Measurements from ENCODE around the gene KCNMA1. TPM values are rescaled to one million over a fixed set of nuclear protein-coding genes. Genes with fewer than 3 reads are reported as not detected.

The KCNMA1 gene
- total and polyA plus RNA-seq, 8 donors, result 0.92 to 155 (median 54.3) TPM

- intact Hi-C loops (cut with DNase I; ENCODE audit: low total_unique reads), result no loop called here
- TF ChIP-seq, protein P1, sequence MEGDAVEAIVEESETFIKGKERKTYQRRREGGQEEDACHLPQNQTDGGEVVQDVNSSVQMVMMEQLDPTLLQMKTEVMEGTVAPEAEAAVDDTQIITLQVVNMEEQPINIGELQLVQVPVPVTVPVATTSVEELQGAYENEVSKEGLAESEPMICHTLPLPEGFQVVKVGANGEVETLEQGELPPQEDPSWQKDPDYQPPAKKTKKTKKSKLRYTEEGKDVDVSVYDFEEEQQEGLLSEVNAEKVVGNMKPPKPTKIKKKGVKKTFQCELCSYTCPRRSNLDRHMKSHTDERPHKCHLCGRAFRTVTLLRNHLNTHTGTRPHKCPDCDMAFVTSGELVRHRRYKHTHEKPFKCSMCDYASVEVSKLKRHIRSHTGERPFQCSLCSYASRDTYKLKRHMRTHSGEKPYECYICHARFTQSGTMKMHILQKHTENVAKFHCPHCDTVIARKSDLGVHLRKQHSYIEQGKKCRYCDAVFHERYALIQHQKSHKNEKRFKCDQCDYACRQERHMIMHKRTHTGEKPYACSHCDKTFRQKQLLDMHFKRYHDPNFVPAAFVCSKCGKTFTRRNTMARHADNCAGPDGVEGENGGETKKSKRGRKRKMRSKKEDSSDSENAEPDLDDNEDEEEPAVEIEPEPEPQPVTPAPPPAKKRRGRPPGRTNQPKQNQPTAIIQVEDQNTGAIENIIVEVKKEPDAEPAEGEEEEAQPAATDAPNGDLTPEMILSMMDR (IDR thresholded peaks at IDR 0.05), result no peak
- TF ChIP-seq EP300 (IDR thresholded peaks at IDR 0.05) (no peak), POLR2AphosphoS5 (IDR thresholded peaks at IDR 0.05) (no peak), POLR2A (IDR thresholded peaks at IDR 0.05) (no peak)
- H3K36me3 ChIP-seq, result no peaks in the 10 kb centered on the region
- no peak overlapping the region for H3K4me3 ChIP-seq
- peak overlapping the region in 2 of 5 donors; percentile 34 for H3K27ac ChIP-seq
- DNase-seq, result no peak
- peaks cover 0 to 13% (median 0%) of the 10 kb centered on the region in 3 donors for H3K27me3 ChIP-seq
- WGBS, 5 donors, result 49 to 70% (median 58%) methylated on average over 13 of the region's 13 CpGs
- peaks cover 10 to 62% (median 31%) of the 10 kb centered on the region in 4 donors for H3K4me1 ChIP-seq
- no peaks in the 10 kb centered on the region for H3K9me3 ChIP-seq
Observed at GRCh38 chr10:77566914-77567566, 70.6 kb downstream of the KCNMA1 start.

DNA sequence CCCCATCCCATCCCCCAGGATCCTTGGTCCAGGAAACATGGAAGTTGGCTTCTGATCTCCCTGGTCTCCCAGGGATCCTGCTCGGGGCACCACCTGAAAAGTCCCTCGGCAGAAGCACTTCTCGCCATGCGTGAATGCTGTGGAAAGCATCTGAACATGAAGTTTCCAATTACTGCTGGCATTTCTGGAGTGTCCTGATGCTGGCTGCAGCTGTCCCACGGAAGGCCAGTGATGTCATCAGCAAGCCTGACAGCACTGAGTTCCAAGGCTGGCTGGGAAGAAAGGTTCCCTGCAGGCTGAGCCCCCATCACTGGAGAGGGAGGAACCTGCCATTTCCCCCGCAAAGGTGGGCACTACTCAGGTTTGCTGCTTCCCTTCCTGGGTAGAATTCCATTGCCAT lies 71.4 kb downstream of the KCNMA1 start:
- Histone ChIP-seq H3K4me3 (no peak overlapping the region), H3K4me1 (peaks cover 10 to 63% (median 35%) of the 10 kb centered on the region in 4 donors), H3K36me3 (no peaks in the 10 kb centered on the region), H3K27ac (peak overlapping the region in 1 of 5 donors; percentile 34), H3K9me3 (no peaks in the 10 kb centered on the region), H3K27me3 (peaks cover 0 to 13% (median 0%) of the 10 kb centered on the region in 3 donors)
- no peak for DNase-seq
- TF ChIP-seq POLR2A (IDR thresholded peaks at IDR 0.05) (no peak), EP300 (IDR thresholded peaks at IDR 0.05) (no peak), POLR2AphosphoS5 (IDR thresholded peaks at IDR 0.05) (no peak)
- TF ChIP-seq, protein P1 (IDR thresholded peaks at IDR 0.05), result no peak
- intact Hi-C loops (cut with DNase I; ENCODE audit: low total_unique reads), result no loop called here
- 74 to 82% (median 76%) methylated on average over 4 to 6 of the region's 6 CpGs for WGBS, 5 donors

DNA sequence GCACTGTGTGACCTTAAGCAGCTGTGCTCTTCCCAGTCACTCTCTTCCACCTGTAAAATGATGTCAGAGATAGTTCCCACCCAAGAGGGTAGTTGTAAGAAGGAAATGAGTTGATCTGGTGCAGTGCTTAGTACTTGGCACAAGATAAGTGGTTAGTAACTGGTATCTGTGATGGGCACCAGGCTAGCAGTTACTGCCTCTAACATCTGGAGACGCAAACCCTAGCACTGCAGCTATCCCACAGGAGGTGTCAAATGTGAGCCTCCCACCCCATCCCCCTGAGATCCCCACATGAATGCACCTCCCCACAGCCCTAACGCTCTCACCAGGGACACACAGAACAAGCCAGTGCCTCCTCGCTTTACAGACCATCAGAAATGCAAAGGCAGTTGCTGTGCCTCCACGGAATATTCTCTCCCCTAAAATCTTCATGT lies 72.0 kb downstream of the KCNMA1 start:
- intact Hi-C loops (cut with DNase I; ENCODE audit: low total_unique reads), result no loop called here
- Histone ChIP-seq H3K27ac (peak overlapping the region in 1 of 5 donors; percentile 46), H3K27me3 (peaks cover 0 to 13% (median 0%) of the 10 kb centered on the region in 3 donors), H3K4me1 (peaks cover 10 to 69% (median 35%) of the 10 kb centered on the region in 4 donors), H3K4me3 (no peak overlapping the region), H3K9me3 (no peaks in the 10 kb centered on the region), H3K36me3 (no peaks in the 10 kb centered on the region)
- DNase-seq, result no peak
- WGBS, 5 donors, result 62 to 90% (median 71%) methylated on average over 4 of the region's 4 CpGs
- TF ChIP-seq POLR2AphosphoS5 (IDR thresholded peaks at IDR 0.05), result no peak
- no peak for TF ChIP-seq EP300 (IDR thresholded peaks at IDR 0.05)
- no peak for TF ChIP-seq POLR2A (IDR thresholded peaks at IDR 0.05)
- TF ChIP-seq, protein P1 (IDR thresholded peaks at IDR 0.05), result no peak

DNA sequence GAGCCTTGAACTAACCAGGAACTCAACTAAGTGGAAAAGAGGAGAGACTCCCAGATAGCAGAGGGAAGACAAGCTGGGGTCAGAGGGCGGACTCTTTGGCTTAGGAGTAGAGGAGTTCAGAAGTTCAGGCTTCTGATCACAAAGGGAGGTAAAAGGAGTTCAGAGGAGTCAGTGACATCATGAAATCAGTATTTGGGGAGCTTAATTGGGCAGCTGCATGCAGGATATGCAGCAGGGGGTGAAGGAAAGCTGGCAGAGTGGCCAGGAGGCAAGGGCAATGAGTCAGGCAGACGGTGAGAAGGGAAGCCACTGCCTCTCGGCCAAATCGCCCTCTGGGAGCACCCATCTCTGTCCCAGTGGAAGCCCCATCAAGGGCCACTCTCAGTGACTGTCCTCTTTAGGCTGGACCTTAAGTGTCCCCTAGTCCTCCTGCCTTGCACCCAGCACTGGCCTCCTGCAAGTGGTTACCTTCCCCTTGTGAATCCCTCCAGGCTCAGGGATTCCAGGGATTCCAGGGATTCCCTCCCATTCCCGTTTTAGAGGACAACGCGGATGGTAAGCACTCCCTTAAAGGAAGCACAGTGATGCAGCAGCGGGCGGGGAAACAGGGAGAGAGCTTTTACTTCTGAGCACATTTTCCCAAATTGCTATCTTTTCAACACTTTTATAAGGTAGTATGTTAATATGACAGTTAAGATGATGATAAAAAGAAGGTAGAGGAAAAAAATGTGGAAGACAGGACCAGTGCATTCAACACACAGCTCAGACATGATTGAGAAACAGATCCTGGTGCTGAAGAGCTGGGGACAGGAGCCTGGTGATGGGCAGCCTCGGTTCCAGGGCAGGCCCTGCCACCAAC lies 72.6 kb downstream of the KCNMA1 start:
- Histone ChIP-seq H3K27ac (peak overlapping the region in 2 of 5 donors; percentile 8 to 46), H3K4me1 (peaks cover 10 to 69% (median 35%) of the 10 kb centered on the region in 4 donors), H3K4me3 (no peak overlapping the region), H3K27me3 (peaks cover 0 to 13% (median 0%) of the 10 kb centered on the region in 3 donors), H3K9me3 (no peaks in the 10 kb centered on the region), H3K36me3 (no peaks in the 10 kb centered on the region)
- WGBS, 5 donors, result 66 to 75% (median 71%) methylated on average over 10 of the region's 10 CpGs
- no peak for DNase-seq
- intact Hi-C loops (cut with DNase I; ENCODE audit: low total_unique reads), result no loop called here
- no peak for TF ChIP-seq EP300 (IDR thresholded peaks at IDR 0.05)
- TF ChIP-seq POLR2A (IDR thresholded peaks at IDR 0.05), result no peak
- TF ChIP-seq, protein P1 (IDR thresholded peaks at IDR 0.05), result no peak
- no peak for TF ChIP-seq POLR2AphosphoS5 (IDR thresholded peaks at IDR 0.05)
